IPS DF 19.7 (cell line): ENCODE measurements around the gene TGIF2.

ENCODE experiments used
- DNase-seq: peaks from one replicate; pipeline ENCODE4 v3.0.0-alpha.2; 2013; ENCODE audit warnings: low read depth, low spot score

Gene TGIF2

GRCh38 chr20:36573103-36573797 lies at the start of gene TGIF2:
TSS of gene TGIF2 (plus strand) at chr20:36573597. CDS start at chr20:36578775, 5,178 bp downstream.
- no peak for DNase-seq

GRCh38 chr20:36525620-36526365 lies 47.6 kb upstream of the TGIF2 start:
- DNase-seq = no peak

- no peak for DNase-seq
Measured at GRCh38 chr20:36526521-36527011, 46.8 kb upstream of the TGIF2 start.

GRCh38 chr20:36527331-36528125 lies 45.9 kb upstream of the TGIF2 start:
- no peak for DNase-seq

- no peak for DNase-seq
Measured at GRCh38 chr20:36528176-36528874, 45.1 kb upstream of the TGIF2 start.

- DNase-seq = no peak
Measured at GRCh38 chr20:36528875-36529417, 44.5 kb upstream of the TGIF2 start.

- no peak for DNase-seq
Measured at GRCh38 chr20:36532388-36532787, 41.0 kb upstream of the TGIF2 start.

- no peak for DNase-seq
Measured at GRCh38 chr20:36532822-36533221, 40.6 kb upstream of the TGIF2 start.

- DNase-seq = no peak
Measured at GRCh38 chr20:36538026-36538722, 35.2 kb upstream of the TGIF2 start.

GRCh38 chr20:36540551-36541211 lies 32.7 kb upstream of the TGIF2 start:
- DNase-seq = no peak

- DNase-seq = no peak
Measured at GRCh38 chr20:36541227-36541767, 32.1 kb upstream of the TGIF2 start, which contains the start of gene MYL9. TSS of gene MYL9 (plus strand) at chr20:36541519. CDS start at chr20:36544885, 3,366 bp downstream.

GRCh38 chr20:36541768-36542488 lies 31.5 kb upstream of the TGIF2 start:
- peak; percentile 35 for DNase-seq

GRCh38 chr20:36542516-36543183 lies 30.7 kb upstream of the TGIF2 start:
- no peak for DNase-seq

GRCh38 chr20:36543184-36544133 lies 29.9 kb upstream of the TGIF2 start:
- DNase-seq = no peak

- no peak for DNase-seq
Measured at GRCh38 chr20:36544134-36545018, 29.0 kb upstream of the TGIF2 start.

- DNase-seq = no peak
Measured at GRCh38 chr20:36546111-36546736, 27.2 kb upstream of the TGIF2 start.
